GM18517 (cell line): Measurements from ENCODE around the gene FBLN2.

ENCODE experiments used
- ATAC-seq: cut with Tn5 transposase; IDR thresholded peaks from one replicate; pipeline ENCODE4 v1.9.1; 2021; ENCODE audit warnings: mild to moderate bottlenecking, moderate library complexity; ENCODE audit not compliant: unreplicated experiment

The FBLN2 gene

DNA sequence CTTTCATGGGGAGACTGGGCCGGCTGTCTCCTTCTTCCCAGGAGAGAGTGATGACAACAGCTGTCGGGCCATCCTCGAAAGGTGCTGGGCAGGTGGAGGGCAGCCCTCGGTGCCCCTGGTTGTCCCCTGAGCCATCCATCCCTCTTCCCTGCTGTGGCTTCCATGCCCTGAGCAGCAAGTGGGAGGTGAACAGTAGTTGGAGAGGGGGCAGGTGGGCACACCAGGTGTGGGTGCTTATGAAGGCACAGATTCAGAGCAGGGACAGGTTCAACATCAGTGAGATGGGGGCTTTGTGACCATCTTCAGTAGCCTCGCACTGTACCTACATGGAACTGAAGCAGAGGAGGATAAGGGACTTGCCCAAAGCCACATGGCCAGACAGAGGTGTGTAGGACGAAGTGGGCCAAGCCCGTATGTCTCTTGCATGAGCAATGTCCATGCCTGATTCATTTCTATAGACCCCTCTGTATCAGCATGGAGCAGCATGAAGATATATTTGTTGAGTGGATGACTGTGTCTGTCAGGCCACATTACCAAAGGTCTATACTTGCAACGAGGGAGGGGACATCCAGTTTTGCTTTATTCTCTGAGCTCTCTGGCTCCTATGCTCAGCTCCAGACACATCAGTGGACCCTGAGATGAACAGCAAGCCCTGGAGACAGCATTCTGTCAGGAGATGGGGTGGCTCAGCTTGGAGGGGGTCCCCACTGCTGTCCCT lies 107.8 kb downstream of the FBLN2 start:
- ATAC-seq = no peak

DNA sequence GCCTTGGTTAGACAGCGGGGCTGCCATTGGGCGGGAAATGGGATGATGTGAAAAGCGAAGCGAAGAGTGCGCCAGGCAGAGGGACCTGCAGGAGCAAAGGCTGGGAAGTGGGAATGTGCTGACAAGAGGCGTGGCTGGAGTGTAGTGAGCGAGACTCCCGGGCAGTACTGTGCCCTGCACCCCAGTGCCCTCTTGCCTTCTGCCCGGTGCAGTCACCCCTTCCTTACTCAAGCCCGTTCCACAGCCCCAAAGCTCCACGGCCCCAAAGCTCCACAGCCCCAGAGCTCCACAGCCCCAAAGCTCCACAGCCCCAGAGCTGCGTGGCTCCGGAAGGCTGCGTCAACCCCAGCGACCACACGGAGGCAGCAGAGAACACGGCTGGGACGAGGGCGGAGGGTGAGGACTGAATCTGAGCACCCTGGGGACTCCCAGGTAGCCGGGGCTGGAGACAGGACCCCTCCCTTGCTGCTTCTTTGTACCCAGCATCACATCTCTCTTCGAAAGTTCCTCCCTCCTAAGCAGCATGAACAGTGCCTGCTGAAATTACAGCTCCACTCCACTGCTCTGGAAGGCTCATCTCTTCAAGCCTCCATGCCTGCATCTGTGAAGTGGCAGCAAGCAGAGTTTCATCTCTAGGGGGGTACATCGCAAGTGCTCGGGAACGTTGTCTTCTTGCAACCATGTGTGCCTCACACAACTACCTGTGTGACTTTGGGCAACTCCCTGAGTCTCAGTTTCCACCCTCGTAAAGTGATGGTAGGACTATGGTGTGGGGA lies 108.9 kb downstream of the FBLN2 start:
- no peak for ATAC-seq

- no peak for ATAC-seq
Observed at GRCh38 chr3:13658681-13659080, 109.8 kb downstream of the FBLN2 start.

DNA sequence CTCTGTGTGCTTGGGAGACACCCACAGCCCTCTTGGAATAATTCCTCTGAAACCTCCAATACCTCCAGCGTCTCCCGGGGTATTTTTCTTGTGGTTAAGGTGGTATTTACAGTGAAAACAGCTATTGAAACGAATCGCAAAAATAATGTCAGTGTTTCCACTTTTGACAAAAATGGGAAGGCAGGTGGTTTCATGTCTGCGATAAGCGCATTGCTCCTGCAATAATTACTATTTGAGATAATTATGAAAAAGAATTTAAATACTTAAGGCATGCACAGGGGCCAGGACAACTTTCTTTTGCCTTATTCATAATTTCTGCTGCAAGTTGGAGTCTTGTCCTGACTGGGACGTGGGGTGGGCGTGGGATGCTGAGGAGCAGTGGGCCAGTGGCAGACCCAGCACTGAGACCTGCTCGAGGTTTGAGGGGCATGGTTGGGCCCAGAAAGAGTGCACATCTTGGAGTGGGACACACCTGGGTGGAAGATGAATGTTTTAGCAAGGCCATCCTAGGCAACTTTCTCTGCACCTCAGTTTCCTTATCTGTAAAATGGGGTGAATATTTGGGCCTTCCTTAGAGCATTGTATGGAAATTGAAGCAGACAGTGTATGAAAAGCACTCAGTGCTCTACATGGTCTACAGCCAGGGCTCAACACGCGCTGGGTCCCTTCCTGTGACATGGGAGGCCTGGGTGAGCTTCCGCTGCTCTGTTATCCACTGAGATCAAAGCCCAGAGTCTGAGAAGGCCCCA lies 110.5 kb downstream of the FBLN2 start:
- ATAC-seq = no peak

- ATAC-seq = no peak
Observed at GRCh38 chr3:13660042-13660874, 111.3 kb downstream of the FBLN2 start.

DNA sequence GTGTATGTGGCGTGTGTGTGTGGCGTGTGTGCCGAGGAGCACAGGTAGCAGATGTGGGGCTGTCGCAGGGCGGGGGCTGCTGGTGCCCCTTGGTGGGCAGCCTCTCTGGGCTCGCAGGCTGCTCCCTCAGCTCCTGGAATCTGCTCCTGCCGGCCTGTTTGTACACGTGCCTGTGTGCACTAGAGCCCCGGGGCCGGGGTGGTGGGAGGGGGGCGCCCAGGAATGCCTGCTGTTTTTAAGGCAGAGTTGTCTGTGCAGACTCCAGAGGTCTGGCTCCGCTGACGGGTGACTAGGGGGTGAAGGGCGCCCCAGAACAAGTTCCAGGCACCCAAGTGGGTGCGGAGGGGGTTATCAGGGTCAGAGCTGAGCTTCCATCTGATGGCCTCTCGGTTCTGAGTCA lies 112.2 kb downstream of the FBLN2 start:
- no peak for ATAC-seq

- no peak for ATAC-seq
Observed at GRCh38 chr3:13662238-13662847, 113.4 kb downstream of the FBLN2 start.

DNA sequence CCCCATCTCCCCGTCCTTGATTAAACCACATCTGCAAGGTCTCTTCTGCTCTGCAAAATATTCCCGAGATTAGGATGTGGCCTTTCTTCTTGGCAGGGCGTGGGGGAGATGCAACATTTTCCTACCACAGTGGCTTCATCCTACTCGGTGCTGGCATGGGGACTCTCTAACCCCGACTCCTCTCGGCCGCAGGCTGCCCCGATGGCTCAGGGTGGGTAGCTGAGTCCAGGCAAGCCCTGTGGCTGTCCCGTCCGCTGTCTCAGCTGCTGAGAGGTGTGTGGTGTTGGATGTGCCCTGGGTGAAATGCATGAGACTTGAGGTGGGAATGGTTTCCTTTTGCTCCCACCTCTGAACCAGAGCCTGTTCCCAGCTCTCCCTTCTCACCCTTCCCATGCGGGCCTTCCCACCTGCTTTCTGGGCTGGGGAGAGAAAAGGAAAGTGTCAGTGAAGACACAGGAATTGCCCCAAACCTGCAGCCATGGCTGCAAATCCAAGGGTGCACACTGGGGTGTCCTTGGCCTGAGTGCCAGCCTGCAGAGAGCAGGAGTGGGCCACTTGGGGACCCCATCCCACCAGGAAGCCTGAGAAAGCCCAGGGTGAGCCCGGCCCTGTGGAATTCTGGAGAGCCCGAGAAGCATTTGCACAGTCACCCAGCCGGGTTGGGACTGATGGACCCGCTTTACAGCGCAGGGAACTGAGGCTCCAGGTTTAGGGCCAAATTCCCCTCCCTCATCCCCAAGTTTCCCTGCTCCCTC lies 115.0 kb downstream of the FBLN2 start:
- no peak for ATAC-seq

- ATAC-seq = no peak
Observed at GRCh38 chr3:13665582-13666226, 116.8 kb downstream of the FBLN2 start.

- no peak for ATAC-seq
Observed at GRCh38 chr3:13666227-13666619, 117.3 kb downstream of the FBLN2 start.

DNA sequence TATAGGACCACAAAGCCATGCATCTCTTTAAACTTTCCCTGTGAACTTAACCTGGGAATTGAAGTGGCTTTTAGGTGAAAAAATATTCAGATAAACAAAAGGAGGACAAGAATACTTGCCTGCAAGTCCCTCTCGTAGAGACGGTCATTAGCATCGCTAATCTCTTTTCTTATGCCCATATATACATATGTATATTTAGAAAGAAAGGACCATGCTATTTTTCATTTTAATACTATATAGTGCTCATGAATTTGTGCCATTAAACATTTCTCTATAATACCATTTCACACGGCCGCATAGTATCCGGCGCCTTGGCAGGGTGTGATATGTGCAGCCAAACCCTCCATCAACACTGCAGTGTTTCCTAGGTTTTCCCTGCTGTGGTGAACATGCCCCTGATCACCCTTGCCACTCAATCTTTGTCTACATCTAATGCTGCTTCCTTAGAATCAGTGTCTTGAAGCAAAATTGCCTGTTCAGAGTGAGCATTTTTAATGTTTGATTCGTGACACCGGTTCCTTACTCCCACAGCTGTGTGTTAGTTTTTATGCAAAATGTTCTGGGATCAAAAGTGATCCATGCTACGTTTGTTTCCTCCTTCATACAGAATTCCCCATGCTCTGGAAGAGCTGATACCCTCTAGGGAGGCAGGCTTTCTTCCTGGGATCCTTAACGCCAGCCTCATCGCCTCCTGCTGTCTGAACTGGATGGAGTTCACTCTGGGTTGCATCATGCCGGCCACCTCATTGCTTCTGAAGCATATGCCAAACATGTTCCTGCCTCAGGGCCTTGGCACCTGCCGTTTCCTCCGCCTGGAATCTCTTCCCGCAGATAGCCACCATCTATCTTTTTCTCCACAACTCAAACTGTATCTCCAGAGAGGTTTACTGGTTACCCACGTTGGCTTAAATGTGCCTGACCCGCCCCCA lies 118.1 kb downstream of the FBLN2 start:
- no peak for ATAC-seq

- no peak for ATAC-seq
Observed at GRCh38 chr3:13668136-13668535, 119.2 kb downstream of the FBLN2 start.

DNA sequence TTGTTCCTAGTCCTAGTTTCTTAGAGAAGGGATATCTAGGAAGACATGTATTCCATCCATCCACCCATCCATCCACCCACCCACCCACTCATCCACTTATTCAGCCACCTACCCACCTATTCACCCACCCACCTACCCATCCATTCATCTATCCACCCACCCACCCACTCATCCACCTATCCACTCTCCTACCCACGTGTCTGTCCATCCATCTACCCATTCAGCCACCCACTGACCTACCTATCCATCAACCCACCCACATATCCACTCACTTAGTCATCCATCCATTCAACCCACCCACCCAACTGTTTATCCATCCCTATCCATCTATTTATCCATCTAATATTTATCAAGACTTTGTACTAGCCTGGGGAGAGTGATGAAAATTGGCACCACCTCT lies 120.5 kb downstream of the FBLN2 start:
- no peak for ATAC-seq

GRCh38 chr3:13670292-13670691 lies 121.4 kb downstream of the FBLN2 start:
- ATAC-seq = no peak

DNA sequence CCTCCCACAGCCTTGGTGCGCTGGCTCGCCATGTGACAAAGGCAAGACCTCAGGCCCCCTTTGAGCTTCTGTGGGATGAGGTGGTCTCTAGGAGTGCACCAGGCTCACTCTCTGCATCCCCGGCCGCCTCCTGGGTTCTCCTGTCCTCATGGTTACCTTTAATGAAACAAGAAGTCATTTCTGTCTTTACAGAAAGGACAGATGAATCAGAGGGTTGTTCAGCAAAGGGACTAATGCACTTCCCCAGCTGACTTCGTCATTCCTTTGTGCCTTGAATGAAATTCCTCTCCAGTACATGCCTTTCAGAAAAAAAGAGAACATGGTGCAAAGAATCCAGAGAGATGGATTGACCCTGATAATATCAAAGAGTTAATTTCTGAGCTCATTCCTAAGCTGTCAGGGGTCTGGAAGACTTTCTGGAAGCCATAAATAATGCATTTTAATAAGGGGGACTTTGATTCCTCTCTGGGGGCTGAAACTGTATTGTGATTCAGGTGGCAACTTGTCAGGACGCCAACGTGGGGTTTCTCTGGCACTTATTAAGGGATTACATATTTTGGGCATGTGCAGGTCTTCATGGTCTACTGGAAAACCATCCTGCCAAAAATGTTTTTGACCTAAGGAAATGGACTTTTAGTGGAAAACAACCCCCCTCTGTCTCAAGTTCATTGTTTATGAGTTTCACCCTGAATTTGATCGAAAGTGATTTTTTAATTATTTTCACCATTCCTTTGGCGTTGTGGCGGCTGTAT lies 122.7 kb downstream of the FBLN2 start:
- ATAC-seq = no peak

DNA sequence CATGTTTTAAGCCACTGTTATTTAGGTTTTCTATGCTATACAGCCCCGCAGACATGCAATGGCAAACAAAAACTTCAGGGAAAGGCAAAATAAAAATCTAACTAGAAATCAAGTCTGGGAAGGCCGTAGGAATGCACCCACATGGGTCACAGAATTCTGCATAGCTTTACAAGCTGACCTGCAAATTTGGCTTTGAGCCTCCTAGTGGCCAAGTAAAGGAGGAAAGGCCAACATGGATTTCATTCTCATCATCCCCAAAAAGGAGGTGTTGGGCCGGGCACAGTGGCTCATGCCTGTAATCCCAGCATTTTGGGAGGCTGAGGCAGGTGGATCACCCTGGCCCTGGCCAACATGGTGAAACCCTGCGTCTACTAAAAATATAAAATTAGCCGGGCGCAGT lies 124.3 kb downstream of the FBLN2 start:
- ATAC-seq = no peak

DNA sequence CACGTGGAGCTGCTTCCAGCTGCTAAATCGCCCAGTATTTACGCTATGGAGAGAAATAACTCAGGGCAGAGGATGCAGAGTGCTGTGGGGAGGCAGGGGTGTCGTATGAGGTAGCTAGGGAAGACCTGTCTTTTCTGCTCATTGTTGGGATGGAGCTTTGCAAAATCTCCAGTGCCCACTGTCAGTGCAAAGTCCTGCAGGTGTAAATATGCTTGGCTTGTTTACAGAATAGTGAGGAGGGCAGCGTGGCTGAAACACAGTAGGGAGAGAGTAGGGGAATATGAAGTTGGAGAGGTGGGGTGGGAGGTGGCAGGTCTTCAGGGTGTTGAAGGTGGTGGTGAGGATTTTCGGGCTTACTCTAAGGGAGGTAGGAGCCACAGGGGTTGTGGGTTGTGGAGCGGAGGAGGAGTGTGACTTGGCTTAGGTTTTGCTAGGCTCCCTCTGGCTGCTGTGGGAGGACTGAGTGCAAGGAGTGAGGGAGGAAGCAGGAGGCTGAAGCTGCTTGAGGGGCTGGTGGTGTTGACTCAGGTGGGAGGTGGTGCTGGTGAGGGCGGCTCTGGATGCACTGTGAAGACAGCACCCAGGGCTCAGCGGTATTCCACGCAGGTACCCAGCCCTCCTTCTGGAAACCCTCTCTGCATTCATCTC lies 125.7 kb downstream of the FBLN2 start:
- ATAC-seq = no peak
